Measurements from ENCODE around the gene SRSF11. TPM values are rescaled to one million over a fixed set of nuclear protein-coding genes. Genes with fewer than 3 reads are reported as not detected.

Gene SRSF11
- polyA plus RNA-seq, 1 donor from 2014 or later: 514 TPM

DNA sequence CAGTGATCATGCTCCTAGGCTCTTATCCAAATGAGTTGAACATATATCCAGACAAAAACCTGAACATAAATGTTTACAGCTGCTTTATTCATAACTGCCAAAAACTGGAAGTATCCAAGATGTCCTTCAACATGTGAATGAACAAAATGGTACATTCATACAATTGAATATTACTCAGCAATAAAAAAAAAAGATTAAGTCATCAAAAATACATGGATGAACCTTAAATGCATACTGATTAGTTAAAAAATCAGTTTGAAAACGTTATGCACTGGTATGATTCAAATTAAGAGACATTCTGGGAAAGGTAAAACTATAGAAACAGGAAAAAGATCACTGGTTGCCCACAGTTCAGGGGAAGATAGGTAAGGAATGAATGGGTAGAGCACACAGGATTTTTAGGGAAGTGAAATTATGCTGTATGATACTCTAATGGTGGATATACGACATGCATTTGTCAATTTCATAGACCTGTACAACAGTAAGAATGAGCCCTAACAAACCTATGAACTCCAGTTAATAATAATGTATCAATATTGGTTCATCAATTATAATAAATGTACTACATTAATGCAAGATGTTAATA, 18.9 kb upstream of the SRSF11 start:
- no peak overlapping the region for H2AFZ ChIP-seq (ENCODE audit: low read depth, low read length)
- H3K27ac ChIP-seq (ENCODE audit: low read length): no peak overlapping the region
- H3K9ac ChIP-seq (ENCODE audit: low read length): no peak overlapping the region
- no peaks in the 10 kb centered on the region for H3K9me2 ChIP-seq (ENCODE audit: insufficient read depth, low read length)
- no peaks in the 10 kb centered on the region for H3F3A ChIP-seq (ENCODE audit: insufficient read depth, low read length, poor library complexity, severe bottlenecking)
- H3K4me3 ChIP-seq (ENCODE audit: low read length): peak overlapping the region; percentile 88
- peaks cover 87% of the 10 kb centered on the region for H3K79me2 ChIP-seq (replicated peaks; ENCODE audit: insufficient read depth, low read length)
- H3K9me3 ChIP-seq (ENCODE audit: low read length): no peaks in the 10 kb centered on the region
- no peaks in the 10 kb centered on the region for H3K36me3 ChIP-seq (ENCODE audit: insufficient read depth, low read length)
- H3K27me3 ChIP-seq (ENCODE audit: insufficient read depth, low read depth, low read length): no peaks in the 10 kb centered on the region
- peak overlapping the region; percentile 6 for H3K4me2 ChIP-seq (ENCODE audit: low read length)
- no peaks in the 10 kb centered on the region for H4K20me1 ChIP-seq (ENCODE audit: insufficient read depth)
- TF ChIP-seq SMC3 (conservative IDR thresholded peaks at IDR 0.05; ENCODE audit: poor library complexity) (no peak), POLR2AphosphoS5 (IDR thresholded peaks at IDR 0.05) (no peak), EP300 (conservative IDR thresholded peaks at IDR 0.05; ENCODE audit: poor library complexity, severe bottlenecking) (no peak), REST (IDR thresholded peaks at IDR 0.05; ENCODE audit: borderline replicate concordance) (no peak), MXI1 (conservative IDR thresholded peaks at IDR 0.05; ENCODE audit: poor library complexity, severe bottlenecking) (no peak), EZH2 (IDR thresholded peaks at IDR 0.05; ENCODE audit: borderline replicate concordance, insufficient read depth, low read length, poor library complexity, severe bottlenecking) (no peak), RAD21 (conservative IDR thresholded peaks at IDR 0.05) (no peak)
- TF ChIP-seq, protein P1, sequence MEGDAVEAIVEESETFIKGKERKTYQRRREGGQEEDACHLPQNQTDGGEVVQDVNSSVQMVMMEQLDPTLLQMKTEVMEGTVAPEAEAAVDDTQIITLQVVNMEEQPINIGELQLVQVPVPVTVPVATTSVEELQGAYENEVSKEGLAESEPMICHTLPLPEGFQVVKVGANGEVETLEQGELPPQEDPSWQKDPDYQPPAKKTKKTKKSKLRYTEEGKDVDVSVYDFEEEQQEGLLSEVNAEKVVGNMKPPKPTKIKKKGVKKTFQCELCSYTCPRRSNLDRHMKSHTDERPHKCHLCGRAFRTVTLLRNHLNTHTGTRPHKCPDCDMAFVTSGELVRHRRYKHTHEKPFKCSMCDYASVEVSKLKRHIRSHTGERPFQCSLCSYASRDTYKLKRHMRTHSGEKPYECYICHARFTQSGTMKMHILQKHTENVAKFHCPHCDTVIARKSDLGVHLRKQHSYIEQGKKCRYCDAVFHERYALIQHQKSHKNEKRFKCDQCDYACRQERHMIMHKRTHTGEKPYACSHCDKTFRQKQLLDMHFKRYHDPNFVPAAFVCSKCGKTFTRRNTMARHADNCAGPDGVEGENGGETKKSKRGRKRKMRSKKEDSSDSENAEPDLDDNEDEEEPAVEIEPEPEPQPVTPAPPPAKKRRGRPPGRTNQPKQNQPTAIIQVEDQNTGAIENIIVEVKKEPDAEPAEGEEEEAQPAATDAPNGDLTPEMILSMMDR (IDR thresholded peaks at IDR 0.05; ENCODE audit: poor library complexity, severe bottlenecking): no peak

DNA sequence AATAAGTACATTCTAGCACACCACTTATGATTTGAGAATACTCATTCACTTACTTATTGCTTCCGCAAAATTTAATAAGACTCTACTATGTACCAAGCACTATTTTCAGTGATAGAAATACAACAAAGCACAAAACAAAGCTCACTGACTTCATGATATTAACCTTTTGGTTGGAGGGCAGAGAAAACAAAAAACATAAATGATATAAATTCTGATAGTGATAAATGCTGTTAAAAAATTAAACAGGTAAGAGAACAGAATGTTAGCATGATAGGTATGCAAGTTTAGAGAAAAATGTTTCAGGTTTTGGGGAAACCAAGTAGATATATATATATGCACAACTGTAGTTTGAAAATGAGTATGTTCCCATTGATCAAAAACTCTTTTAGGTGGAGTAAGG, 17.0 kb upstream of the SRSF11 start:
- Histone ChIP-seq H3K36me3 (ENCODE audit: insufficient read depth, low read length) (no peaks in the 10 kb centered on the region), H3K9ac (ENCODE audit: low read length) (peak overlapping the region; percentile 87)
- TF ChIP-seq POLR2AphosphoS5 (IDR thresholded peaks at IDR 0.05) (no peak), TAF1 (IDR thresholded peaks at IDR 0.05; ENCODE audit: low read depth) (no peak), REST (IDR thresholded peaks at IDR 0.05; ENCODE audit: borderline replicate concordance) (no peak), EP300 (conservative IDR thresholded peaks at IDR 0.05; ENCODE audit: poor library complexity, severe bottlenecking) (no peak), EZH2 (IDR thresholded peaks at IDR 0.05; ENCODE audit: borderline replicate concordance, insufficient read depth, low read length, poor library complexity, severe bottlenecking) (no peak), MXI1 (conservative IDR thresholded peaks at IDR 0.05; ENCODE audit: poor library complexity, severe bottlenecking) (no peak), SMC3 (conservative IDR thresholded peaks at IDR 0.05; ENCODE audit: poor library complexity) (no peak), RAD21 (conservative IDR thresholded peaks at IDR 0.05) (no peak)
- TF ChIP-seq, protein P1 (IDR thresholded peaks at IDR 0.05; ENCODE audit: poor library complexity, severe bottlenecking): no peak

More for the DNA sequence above, 17.0 kb upstream of the SRSF11 start:
- Histone ChIP-seq H3K4me3 (ENCODE audit: low read length) (peak overlapping the region; percentile 88), H4K20me1 (ENCODE audit: insufficient read depth) (no peaks in the 10 kb centered on the region), H3K27me3 (ENCODE audit: insufficient read depth, low read depth, low read length) (no peaks in the 10 kb centered on the region), H2AFZ (ENCODE audit: low read depth, low read length) (no peak overlapping the region), H3K9me3 (ENCODE audit: low read length) (no peaks in the 10 kb centered on the region), H3K27ac (ENCODE audit: low read length) (peak overlapping the region; percentile 91), H3K79me2 (replicated peaks; ENCODE audit: insufficient read depth, low read length) (peaks cover 91% of the 10 kb centered on the region), H3F3A (ENCODE audit: insufficient read depth, low read length, poor library complexity, severe bottlenecking) (no peaks in the 10 kb centered on the region), H3K4me2 (ENCODE audit: low read length) (peak overlapping the region; percentile 60), H3K9me2 (ENCODE audit: insufficient read depth, low read length) (no peaks in the 10 kb centered on the region)

Measured in neural cell (in vitro differentiated cells).